K562 (cell line): ENCODE data around the gene APEX1. TPM values are rescaled to one million over a fixed set of nuclear protein-coding genes. Genes with fewer than 3 reads are reported as not detected.

Experiments used
- E2F4 ChIP-seq: sonication (generic); formaldehyde crosslinking; IDR thresholded peaks from 2 replicates; pipeline ENCODE4 v1.8.0; 2022; ENCODE audit warnings: mild to moderate bottlenecking, low read depth, missing genetic modification reagents
- RFX1 ChIP-seq: fragments of 450-650 bp; IDR thresholded peaks from 2 replicates; pipeline ENCODE4 v1.6.1; 2016; ENCODE audit warnings: mild to moderate bottlenecking, moderate library complexity
- TEAD4 ChIP-seq, 2 experiments: sonication (generic) in 1 of 2; formaldehyde crosslinking in 1 of 2; IDR thresholded peaks; 2 replicates each; pipeline versions ENCODE4 v1.6.1 to v1.8.0; 2012 to 2022; ENCODE audit warnings: borderline replicate concordance in 1 of 2, inconsistent platforms in 1 of 2, low read length in 1 of 2, mild to moderate bottlenecking in 1 of 2, missing genetic modification reagents in 1 of 2
- ZNF639 ChIP-seq, 2 experiments: fragments of 200-800 bp in 1 of 2; sonication (Bioruptor generic) in 1 of 2; sonication (generic) in 1 of 2; formaldehyde crosslinking in 1 of 2; IDR thresholded peaks in 1 of 2; conservative IDR thresholded peaks in 1 of 2; 2 replicates each; pipeline versions ENCODE4 v1.5.0 to v1.6.1; 2016 to 2020; ENCODE audit warnings: missing compliant biosample characterization in 1 of 2, missing genetic modification characterization in 1 of 2, missing genetic modification reagents in 1 of 2
- ZNF644 ChIP-seq: fragments of 200-800 bp; sonication (Bioruptor generic); IDR thresholded peaks from 2 replicates; pipeline ENCODE4 v1.6.1; 2016; ENCODE audit warnings: low read depth, missing genetic modification characterization, missing compliant biosample characterization
- polyA plus RNA-seq, 8 experiments: library from polyadenylated mRNA; depleted of rRNA in 4 of 8; stranded (reverse) in 5 of 8; unstranded in 3 of 8; fragments of >200 nt; fragmentation: Nextera tagmentation in 2 of 8; fragmentation: Illumina TruSeq in 1 of 8; extraction: Ambion mirVana in 2 of 8; extraction: Trizol in 1 of 8; gene quantifications; 2 replicates each; pipeline versions ENCODE4 v1.2.1 to v1.2.3, GENCODE V29; 2011 to 2014; ENCODE audit warnings: inconsistent platforms in 1 of 8, missing spikeins in 1 of 8
- total RNA-seq, 7 experiments: library from RNA; depleted of rRNA in 6 of 7; stranded (reverse); fragments of >200 nt in 6 of 7; fragmentation: Illumina TruSeq in 2 of 7; extraction: Trizol in 2 of 7; gene quantifications; 2 replicates each; pipeline versions ENCODE4 v1.2.1 to v1.2.3, GENCODE V29; 2011 to 2021; ENCODE audit warnings: low replicate concordance in 1 of 7

The APEX1 gene
- total and polyA plus RNA-seq, 9 of the 15 experiments (the other 6 are each of a cell fraction or from before 2014, with no cell fraction given), result 50.2 to 274 (median 158) TPM

- peak; percentile 69; the same call in 1 of the 2 replicates for TF ChIP-seq E2F4
- TF ChIP-seq RFX1, result no peak
- no peak for TF ChIP-seq TEAD4 (IDR thresholded peaks at IDR 0.05; ENCODE audit: low read length)
- TF ChIP-seq TEAD4 (CRISPR knock-in tag; IDR thresholded peaks at IDR 0.05; ENCODE audit: borderline replicate concordance), result no peak
- TF ChIP-seq ZNF639 (CRISPR knock-in tag; conservative IDR thresholded peaks at IDR 0.05 in 1 of 2, IDR thresholded peaks at IDR 0.05 in 1 of 2), result peak in 1 of 2 experiments; percentile 62; a peak in 2 of 4 replicates
- TF ChIP-seq ZNF644 (tag), result peak; percentile 90
These were observed 6.5 kb downstream of the APEX1 start, which contains the start of gene PIP4P1 (continued) for GRCh38 chr14:20461225-20462141.
